Measurements from ENCODE around the gene PPP2CA.

GRCh38 chr5:134189031-134189430, 36.8 kb downstream of the PPP2CA start:
- TF ChIP-seq FOXJ3 (CRISPR knock-in tag; IDR thresholded peaks at IDR 0.05; ENCODE audit: borderline replicate concordance) = no peak
- no peak for TF ChIP-seq TEAD4 (CRISPR knock-in tag; IDR thresholded peaks at IDR 0.05)

Measured in WTC11 (cell line).